Osteoblast (primary cell): ENCODE data around the gene C19orf47. TPM values are rescaled to one million over a fixed set of nuclear protein-coding genes. Genes with fewer than 3 reads are reported as not detected.

Experiments
- DNase-seq: peaks from one replicate; pipeline ENCODE4 v3.0.0; 2011; ENCODE audit warnings: low spot score, mixed read lengths; ENCODE audit not compliant: insufficient read length; ENCODE audit errors: missing footprints
- H2AFZ ChIP-seq: 2 replicates; pipeline ENCODE4 v1.6.0; 2011; ENCODE audit warnings: mild to moderate bottlenecking, low read length
- H3K27ac ChIP-seq: 2 replicates; pipeline ENCODE4 v1.5.1; 2011; ENCODE audit warnings: mild to moderate bottlenecking, low read depth, low read length, moderate library complexity
- H3K27me3 ChIP-seq: 2 replicates; pipeline ENCODE4 v1.6.0; 2012; ENCODE audit warnings: mild to moderate bottlenecking, control low read depth, inconsistent platforms, low read length, moderate library complexity; ENCODE audit not compliant: insufficient read depth
- H3K36me3 ChIP-seq: 2 replicates; pipeline ENCODE4 v1.5.1; 2011; ENCODE audit warnings: mild to moderate bottlenecking, low read length, control low read depth, moderate library complexity; ENCODE audit not compliant: insufficient read depth
- H3K4me1 ChIP-seq: 2 replicates; pipeline ENCODE4 v1.5.1; 2011; ENCODE audit warnings: mild to moderate bottlenecking, low read length, control low read depth, moderate library complexity; ENCODE audit not compliant: insufficient read depth
- H3K4me2 ChIP-seq: 2 replicates; pipeline ENCODE4 v1.6.0; 2011; ENCODE audit warnings: mild to moderate bottlenecking, low read length; ENCODE audit not compliant: insufficient read depth
- H3K4me3 ChIP-seq: fragments of 200-600 bp; sonication (generic); 3 replicates; pipeline ENCODE4 v1.5.1; 2012; ENCODE audit warnings: mild to moderate bottlenecking, low read length, inconsistent platforms; ENCODE audit not compliant: insufficient read depth
- H3K79me2 ChIP-seq: 2 replicates; pipeline ENCODE4 v1.6.0; 2012; ENCODE audit warnings: mild to moderate bottlenecking, low read length, control low read depth, inconsistent platforms; ENCODE audit not compliant: insufficient read depth
- H3K9me3 ChIP-seq: 2 replicates; pipeline ENCODE4 v1.5.1; 2011; ENCODE audit warnings: low read depth, low read length, control low read depth
- H4K20me1 ChIP-seq: 2 replicates; pipeline ENCODE4 v1.6.0; 2012; ENCODE audit warnings: mild to moderate bottlenecking, low read length, control low read depth; ENCODE audit not compliant: insufficient read depth
- CTCF ChIP-seq: IDR thresholded peaks from 2 replicates; pipeline ENCODE4 v1.5.1; 2011; ENCODE audit warnings: mild to moderate bottlenecking, low read depth, low read length, moderate library complexity; ENCODE audit errors: extremely low read depth
- total RNA-seq: library from RNA; depleted of rRNA; stranded (reverse); fragments of >200 nt; gene quantifications from 2 replicates; pipeline ENCODE4 v1.2.3, GENCODE V29; 2012

The C19orf47 gene
- total RNA-seq, 1 donor = 3.6 TPM

GRCh38 chr19:40332669-40333068 is 15.5 kb downstream of the C19orf47 start:
- no peaks in the 10 kb centered on the region for H3K27me3 ChIP-seq
- H3K4me1 ChIP-seq = no peaks in the 10 kb centered on the region
- TF ChIP-seq CTCF = no peak
- H3K79me2 ChIP-seq = peaks cover 7% of the 10 kb centered on the region
- DNase-seq = no peak
- H3K4me2 ChIP-seq = no peak overlapping the region
- H2AFZ ChIP-seq = no peak overlapping the region
- H4K20me1 ChIP-seq = no peaks in the 10 kb centered on the region
- H3K27ac ChIP-seq = no peak overlapping the region
- H3K4me3 ChIP-seq = no peak overlapping the region
- peaks cover 37% of the 10 kb centered on the region for H3K36me3 ChIP-seq
- no peaks in the 10 kb centered on the region for H3K9me3 ChIP-seq

DNA sequence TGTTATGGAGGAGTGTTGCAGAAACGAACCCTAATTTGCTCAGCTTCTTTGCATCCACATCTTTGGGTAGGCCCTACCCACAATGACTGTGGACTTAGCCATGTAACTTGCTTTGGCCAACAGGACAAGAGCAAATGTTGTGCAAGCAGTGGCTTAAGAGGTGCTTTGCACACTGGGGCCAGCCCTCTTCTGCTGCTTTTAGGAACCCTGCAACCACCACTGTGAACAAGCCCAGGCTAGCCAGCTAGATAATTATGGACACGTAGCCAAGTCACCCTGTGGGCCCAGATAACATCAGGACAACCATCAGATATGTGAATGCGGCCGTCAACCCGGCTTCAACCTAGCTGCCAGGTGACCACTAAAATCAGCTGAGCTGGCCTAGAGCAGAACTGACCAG is 17.1 kb downstream of the C19orf47 start:
- Histone ChIP-seq H2AFZ (no peak overlapping the region), H3K4me1 (no peaks in the 10 kb centered on the region), H3K79me2 (no peaks in the 10 kb centered on the region), H3K4me3 (no peak overlapping the region), H3K9me3 (no peaks in the 10 kb centered on the region), H3K4me2 (no peak overlapping the region), H3K27ac (no peak overlapping the region), H3K36me3 (peaks cover 45% of the 10 kb centered on the region), H4K20me1 (no peaks in the 10 kb centered on the region), H3K27me3 (no peaks in the 10 kb centered on the region)
- TF ChIP-seq CTCF = no peak
- DNase-seq = no peak

GRCh38 chr19:40326201-40326600 is 22.0 kb downstream of the C19orf47 start:
- H4K20me1 ChIP-seq = no peaks in the 10 kb centered on the region
- H2AFZ ChIP-seq = no peak overlapping the region
- H3K27ac ChIP-seq = no peak overlapping the region
- peaks cover 52% of the 10 kb centered on the region for H3K36me3 ChIP-seq
- H3K79me2 ChIP-seq = no peaks in the 10 kb centered on the region
- no peaks in the 10 kb centered on the region for H3K4me1 ChIP-seq
- H3K4me3 ChIP-seq = no peak overlapping the region
- no peak overlapping the region for H3K4me2 ChIP-seq
- no peaks in the 10 kb centered on the region for H3K9me3 ChIP-seq
- DNase-seq = no peak
- H3K27me3 ChIP-seq = no peaks in the 10 kb centered on the region
- no peak for TF ChIP-seq CTCF

DNA sequence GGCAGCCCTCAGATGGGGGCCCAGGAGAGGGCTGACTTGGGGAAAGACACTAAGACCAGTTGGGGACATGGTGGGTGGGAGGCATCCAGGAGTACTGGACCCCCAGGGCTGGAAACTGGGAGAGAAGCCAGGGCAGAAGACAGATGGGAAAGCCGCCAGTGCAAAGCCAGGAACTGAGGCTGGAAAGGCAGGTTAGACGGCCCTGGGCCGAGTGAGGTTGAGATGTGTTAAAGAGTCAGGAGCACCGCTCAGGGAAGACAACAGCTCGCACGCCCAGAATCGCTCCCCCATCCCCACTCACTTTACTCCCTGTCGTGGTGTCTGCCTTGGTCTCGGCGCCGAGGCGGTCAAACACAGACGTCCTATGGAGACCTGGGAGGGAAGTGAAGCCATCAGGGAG is 24.5 kb downstream of the C19orf47 start:
- Histone ChIP-seq H3K36me3 (peaks cover 40% of the 10 kb centered on the region), H2AFZ (no peak overlapping the region), H4K20me1 (no peaks in the 10 kb centered on the region), H3K4me2 (no peak overlapping the region), H3K4me1 (no peaks in the 10 kb centered on the region), H3K9me3 (no peaks in the 10 kb centered on the region), H3K79me2 (no peaks in the 10 kb centered on the region), H3K27me3 (no peaks in the 10 kb centered on the region), H3K27ac (no peak overlapping the region), H3K4me3 (no peak overlapping the region)
- no peak for TF ChIP-seq CTCF
- DNase-seq = no peak
